DND-41 (cell line): ENCODE measurements around the gene RHPN2.
"Not testable (repeated sequence)": the region's sequence is repeated elsewhere in the genome, so short reads cannot be mapped to it uniquely, and the experiment has no call there.

Experiments used
- ATAC-seq: fragments of 200-7000 bp; cut with Tn5 transposase; 3 replicates; pipeline ENCODE4 v1.9.1; 2021; ENCODE audit warnings: low read depth; ENCODE audit not compliant: insufficient read depth
- DNase-seq: peaks from one replicate; pipeline ENCODE4 v3.0.0-alpha.2; 2020
- H2AFZ ChIP-seq: 2 replicates; pipeline ENCODE4 v1.6.0; 2012; ENCODE audit warnings: low read depth, low read length
- H3K27ac ChIP-seq: 2 replicates; pipeline ENCODE4 v1.5.1; 2012; ENCODE audit warnings: low read length, inconsistent platforms
- H3K27me3 ChIP-seq: fragments of 200-600 bp; sonication (generic); 2 replicates; pipeline ENCODE4 v1.6.0; 2012; ENCODE audit warnings: low read length, mild to moderate bottlenecking, inconsistent platforms; ENCODE audit not compliant: insufficient read depth, poor library complexity
- H3K36me3 ChIP-seq: 2 replicates; pipeline ENCODE4 v1.5.1; 2012; ENCODE audit warnings: low read length, inconsistent platforms; ENCODE audit not compliant: insufficient read depth
- H3K4me1 ChIP-seq: 2 replicates; pipeline ENCODE4 v1.5.1; 2012; ENCODE audit warnings: mild to moderate bottlenecking, low read length; ENCODE audit not compliant: insufficient read depth
- H3K4me2 ChIP-seq: 2 replicates; pipeline ENCODE4 v1.6.0; 2012; ENCODE audit warnings: mild to moderate bottlenecking, moderate library complexity, low read length, inconsistent platforms; ENCODE audit not compliant: insufficient read depth
- H3K4me3 ChIP-seq, 2 experiments: fragments of 200-600 bp in 1 of 2; shearing (Covaris generic) in 1 of 2; 2 replicates each; pipeline ENCODE4 v1.5.1; 2012 to 2016; ENCODE audit warnings: inconsistent platforms in 2 of 2, low read length in 2 of 2, mild to moderate bottlenecking in 2 of 2, low read depth in 1 of 2, moderate library complexity in 1 of 2
- H3K79me2 ChIP-seq: 2 replicates; pipeline ENCODE4 v1.6.0; 2012; ENCODE audit warnings: low read length, inconsistent platforms; ENCODE audit not compliant: insufficient read depth
- H3K9ac ChIP-seq: 2 replicates; pipeline ENCODE4 v1.6.0; 2012; ENCODE audit warnings: low read depth, mild to moderate bottlenecking, inconsistent platforms, low read length, moderate library complexity
- H3K9me3 ChIP-seq: 2 replicates; pipeline ENCODE4 v1.5.1; 2012; ENCODE audit warnings: low read length, moderate library complexity, mild to moderate bottlenecking, inconsistent platforms; ENCODE audit not compliant: insufficient read depth, severe bottlenecking
- H4K20me1 ChIP-seq: 2 replicates; pipeline ENCODE4 v1.6.0; 2012; ENCODE audit warnings: low read length; ENCODE audit not compliant: insufficient read depth
- EZH2 ChIP-seq: IDR thresholded peaks from 3 replicates; pipeline ENCODE4 v1.6.1; 2012; ENCODE audit warnings: borderline replicate concordance, low read depth, mild to moderate bottlenecking, moderate library complexity, low read length, inconsistent platforms; ENCODE audit not compliant: severe bottlenecking
- TF ChIP-seq, protein P1 (sequence below): IDR thresholded peaks from 2 replicates; pipeline ENCODE4 v1.5.1; 2012; ENCODE audit warnings: borderline replicate concordance, low read length, moderate library complexity, mild to moderate bottlenecking; ENCODE audit not compliant: poor library complexity, severe bottlenecking; ENCODE audit errors: extremely low read depth

RHPN2 gene

DNA sequence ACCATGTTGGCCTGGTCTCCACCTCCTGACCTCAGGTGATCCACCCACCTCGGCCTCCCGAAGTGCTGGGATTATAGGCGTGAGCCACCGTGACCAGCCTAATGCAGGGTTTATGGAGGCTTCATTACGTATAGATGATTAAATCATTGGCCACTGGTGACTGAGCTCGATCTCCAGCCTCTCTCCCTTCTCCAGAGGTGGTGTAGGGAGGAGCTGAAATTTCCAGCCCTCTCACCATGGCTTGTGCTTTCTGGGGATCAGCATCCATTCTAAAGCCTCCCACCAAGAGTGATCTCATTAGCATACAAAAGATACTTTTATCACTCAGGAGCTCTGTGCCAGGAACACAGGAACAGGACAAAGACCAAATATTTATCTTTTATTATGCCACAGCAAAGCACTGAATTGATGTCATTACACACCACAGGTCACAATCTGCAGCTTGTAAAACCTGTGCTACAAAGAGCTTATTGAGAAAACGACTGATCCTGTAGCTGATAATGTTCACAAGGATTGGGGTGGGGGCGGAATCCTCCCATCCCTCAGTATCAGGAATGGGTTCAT lies 32.4 kb downstream of the RHPN2 start:
- Histone ChIP-seq H3K27ac (no peak overlapping the region), H3K79me2 (no peaks in the 10 kb centered on the region)
- no peak for DNase-seq

DNA sequence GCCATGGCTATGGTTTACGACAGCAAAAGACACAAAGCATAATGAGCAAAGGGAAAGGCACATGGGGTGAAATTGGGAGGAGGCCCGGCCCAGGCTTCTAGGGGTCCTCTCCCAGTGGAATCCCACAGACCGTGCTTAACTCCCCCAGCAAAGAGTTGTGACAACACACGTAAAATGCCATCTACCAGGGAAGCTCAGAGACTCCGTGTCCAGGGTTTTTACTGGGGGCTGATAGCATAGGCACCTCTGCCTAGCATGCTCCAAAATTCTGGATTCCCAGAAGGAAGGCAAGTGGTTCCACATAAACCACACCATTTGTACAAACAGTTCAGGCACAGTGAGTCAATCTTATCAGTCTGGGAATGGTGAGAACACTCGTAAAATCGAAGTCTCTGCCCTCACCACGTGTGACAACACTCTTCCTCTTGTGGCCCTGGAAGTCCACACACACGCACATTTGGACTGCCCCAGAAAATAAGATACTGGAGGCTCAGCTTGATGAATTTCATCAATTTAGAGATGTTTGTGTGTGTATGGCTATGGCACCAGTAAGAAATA lies 34.9 kb downstream of the RHPN2 start:
- no peaks in the 10 kb centered on the region for H3K27me3 ChIP-seq
- DNase-seq = no peak
- peaks cover 7% of the 10 kb centered on the region for H3K9me3 ChIP-seq
- H3K4me2 ChIP-seq = no peak overlapping the region
- TF ChIP-seq, protein P1, sequence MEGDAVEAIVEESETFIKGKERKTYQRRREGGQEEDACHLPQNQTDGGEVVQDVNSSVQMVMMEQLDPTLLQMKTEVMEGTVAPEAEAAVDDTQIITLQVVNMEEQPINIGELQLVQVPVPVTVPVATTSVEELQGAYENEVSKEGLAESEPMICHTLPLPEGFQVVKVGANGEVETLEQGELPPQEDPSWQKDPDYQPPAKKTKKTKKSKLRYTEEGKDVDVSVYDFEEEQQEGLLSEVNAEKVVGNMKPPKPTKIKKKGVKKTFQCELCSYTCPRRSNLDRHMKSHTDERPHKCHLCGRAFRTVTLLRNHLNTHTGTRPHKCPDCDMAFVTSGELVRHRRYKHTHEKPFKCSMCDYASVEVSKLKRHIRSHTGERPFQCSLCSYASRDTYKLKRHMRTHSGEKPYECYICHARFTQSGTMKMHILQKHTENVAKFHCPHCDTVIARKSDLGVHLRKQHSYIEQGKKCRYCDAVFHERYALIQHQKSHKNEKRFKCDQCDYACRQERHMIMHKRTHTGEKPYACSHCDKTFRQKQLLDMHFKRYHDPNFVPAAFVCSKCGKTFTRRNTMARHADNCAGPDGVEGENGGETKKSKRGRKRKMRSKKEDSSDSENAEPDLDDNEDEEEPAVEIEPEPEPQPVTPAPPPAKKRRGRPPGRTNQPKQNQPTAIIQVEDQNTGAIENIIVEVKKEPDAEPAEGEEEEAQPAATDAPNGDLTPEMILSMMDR = no peak
- no peak for TF ChIP-seq EZH2
- H4K20me1 ChIP-seq = no peaks in the 10 kb centered on the region
- no peak overlapping the region for H3K9ac ChIP-seq
- ATAC-seq = no peak
- H3K4me3 ChIP-seq = no peak overlapping the region
- no peaks in the 10 kb centered on the region for H3K79me2 ChIP-seq
- no peak overlapping the region for H3K27ac ChIP-seq
- H3K4me1 ChIP-seq = no peaks in the 10 kb centered on the region
- no peak overlapping the region for H2AFZ ChIP-seq
- H3K36me3 ChIP-seq = no peaks in the 10 kb centered on the region

More for the DNA sequence above, 32.4 kb downstream of the RHPN2 start:
- Histone ChIP-seq H3K4me1 (peaks cover 12% of the 10 kb centered on the region), H4K20me1 (no peaks in the 10 kb centered on the region), H3K9ac (no peak overlapping the region), H3K4me3 (no peak overlapping the region), H3K4me2 (no peak overlapping the region), H3K36me3 (no peaks in the 10 kb centered on the region), H3K27me3 (no peaks in the 10 kb centered on the region), H2AFZ (no peak overlapping the region), H3K9me3 (peaks cover 7% of the 10 kb centered on the region)
- TF ChIP-seq, protein P1 = no peak
- TF ChIP-seq EZH2 = no peak
- no peak for ATAC-seq

DNA sequence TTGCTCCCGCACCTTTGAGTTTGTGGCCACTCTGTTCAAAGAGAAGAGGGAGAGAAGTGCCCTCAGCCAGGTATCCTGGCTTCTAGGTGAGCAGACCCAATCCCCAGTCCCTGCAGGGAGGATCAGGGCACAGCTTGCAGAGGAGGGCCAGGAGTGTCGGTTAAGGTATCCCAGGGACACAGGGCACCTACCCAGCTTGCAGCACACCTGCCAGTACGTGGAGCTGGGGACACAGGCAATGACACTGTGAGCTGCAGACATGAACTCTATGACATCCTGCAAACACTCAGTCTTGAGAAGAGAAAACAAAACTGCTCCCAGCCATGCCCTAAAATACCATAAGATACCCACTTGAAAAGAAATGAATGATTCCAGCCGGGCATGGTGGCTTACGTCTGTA lies 38.1 kb downstream of the RHPN2 start:
- not testable (repeated sequence) for H2AFZ ChIP-seq, H3K4me2 ChIP-seq, H4K20me1 ChIP-seq, H3K27me3 ChIP-seq, ATAC-seq, H3K4me3 ChIP-seq, H3K27ac ChIP-seq, H3K4me1 ChIP-seq, H3K36me3 ChIP-seq, H3K79me2 ChIP-seq, H3K9me3 ChIP-seq, DNase-seq, H3K9ac ChIP-seq

DNA sequence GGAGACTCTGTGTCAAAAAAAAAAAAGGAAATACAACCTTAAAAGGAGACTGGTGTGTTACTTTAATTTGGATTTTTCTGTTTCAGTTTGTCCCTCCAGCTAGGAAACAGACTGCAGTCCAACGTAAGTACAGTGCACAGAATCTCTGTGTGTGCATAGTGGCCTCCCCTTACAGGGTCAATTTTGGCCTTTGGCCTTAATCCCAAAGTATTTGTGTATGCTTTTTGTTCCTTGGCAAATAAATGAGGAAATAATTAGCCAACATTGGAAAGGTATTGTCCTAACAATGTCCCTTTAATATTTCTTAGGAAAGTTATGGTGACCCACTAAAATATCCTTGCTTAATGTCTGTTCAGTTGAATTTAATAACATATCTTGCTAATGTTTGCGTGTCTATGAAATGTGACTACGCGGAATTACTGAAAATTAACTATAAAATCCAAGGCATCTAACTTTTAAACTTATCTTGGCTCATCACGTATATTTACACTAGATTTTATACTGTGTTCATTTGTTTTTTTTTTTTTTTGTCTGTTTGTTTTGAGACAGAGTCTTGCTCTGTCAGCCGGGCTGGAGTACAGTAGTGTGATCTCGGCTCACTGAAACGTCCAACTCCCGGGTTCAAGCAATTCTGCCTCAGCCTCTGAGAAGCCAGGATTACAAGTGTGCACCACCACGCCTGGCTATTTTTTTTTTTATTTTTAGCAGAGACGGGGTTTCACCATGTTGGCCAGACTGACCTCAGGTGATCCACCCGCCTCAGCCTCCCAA lies 39.0 kb downstream of the RHPN2 start:
- not testable (repeated sequence) for H3K27ac ChIP-seq, H3K4me3 ChIP-seq, H3K9me3 ChIP-seq, DNase-seq, H4K20me1 ChIP-seq, H3K9ac ChIP-seq, H2AFZ ChIP-seq, H3K27me3 ChIP-seq, H3K79me2 ChIP-seq, H3K36me3 ChIP-seq, H3K4me1 ChIP-seq, H3K4me2 ChIP-seq, ATAC-seq
